ENCODE data around the gene LPP. TPM values are rescaled to one million over a fixed set of nuclear protein-coding genes. Genes with fewer than 3 reads are reported as not detected.

LPP gene
- total and polyA plus RNA-seq, 5 donors: 14.5 to 205 (median 159) TPM

DNA sequence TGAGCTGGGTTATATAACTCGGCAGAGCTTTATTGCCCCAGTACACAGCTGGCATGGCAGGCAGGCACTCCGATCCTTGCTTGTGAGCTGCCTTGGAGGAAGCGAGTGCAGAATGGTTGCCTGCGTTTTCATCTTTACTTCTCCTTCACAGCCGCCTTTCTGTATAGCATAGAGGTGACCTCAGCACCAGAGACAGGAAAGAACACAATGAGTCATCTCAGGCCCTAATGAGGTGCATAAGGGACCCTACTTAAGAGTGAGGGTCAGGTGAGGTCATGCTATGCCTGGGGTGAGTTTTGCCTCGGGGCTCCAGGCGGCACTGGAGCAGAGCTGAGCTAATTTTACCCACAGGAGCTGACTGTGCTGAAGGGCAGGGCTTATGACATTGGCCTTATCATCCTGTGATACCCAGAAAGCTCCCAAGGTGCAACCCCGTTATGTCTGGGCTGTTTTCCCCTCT lies 43.5 kb downstream of the LPP start:
- Histone ChIP-seq H3K27ac (ENCODE audit: low read length) (peak overlapping the region; percentile 87), H3K27me3 (ENCODE audit: control insufficient read depth, insufficient read depth) (no peaks in the 10 kb centered on the region), H3K9me3 (ENCODE audit: control insufficient read depth, low read length) (no peaks in the 10 kb centered on the region), H3K4me3 (ENCODE audit: low read length) (no peak overlapping the region), H3K4me1 (ENCODE audit: control insufficient read depth, insufficient read depth, low read length) (peaks cover 18% of the 10 kb centered on the region)
- no peak for DNase-seq
- intact Hi-C loops (cut with DNase I): no loop called here
- ATAC-seq: peak; percentile 77 to 88
- WGBS: 60% methylated on average over 8 of the region's 8 CpGs

DNA sequence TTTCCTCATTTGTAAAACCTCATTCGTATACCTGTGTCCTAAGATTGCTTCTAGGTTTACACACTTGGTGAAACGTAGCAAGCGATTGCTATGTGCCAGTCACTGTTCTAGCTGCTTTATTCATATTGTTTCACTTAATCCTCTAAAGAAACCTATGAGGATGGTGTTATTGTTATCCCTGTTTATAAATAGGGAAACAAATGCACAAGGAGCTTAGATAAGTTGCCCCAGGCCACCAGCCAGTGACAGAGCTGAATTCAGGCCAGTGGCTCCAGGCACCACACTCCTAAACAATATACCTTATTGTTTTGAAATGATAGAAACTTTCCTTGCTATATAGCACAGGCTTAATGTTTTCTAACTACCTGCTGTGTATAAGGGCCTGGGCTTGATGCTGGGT lies 44.0 kb downstream of the LPP start:
- H3K27ac ChIP-seq (ENCODE audit: low read length): peak overlapping the region; percentile 87
- intact Hi-C loops (cut with DNase I): no loop called here
- H3K27me3 ChIP-seq (ENCODE audit: control insufficient read depth, insufficient read depth): no peaks in the 10 kb centered on the region
- no peak for DNase-seq
- no peak for ATAC-seq
- H3K9me3 ChIP-seq (ENCODE audit: control insufficient read depth, low read length): no peaks in the 10 kb centered on the region
- peaks cover 19% of the 10 kb centered on the region for H3K4me1 ChIP-seq (ENCODE audit: control insufficient read depth, insufficient read depth, low read length)
- WGBS: 84% methylated on average over 3 of the region's 3 CpGs
- H3K4me3 ChIP-seq (ENCODE audit: low read length): no peak overlapping the region

DNA sequence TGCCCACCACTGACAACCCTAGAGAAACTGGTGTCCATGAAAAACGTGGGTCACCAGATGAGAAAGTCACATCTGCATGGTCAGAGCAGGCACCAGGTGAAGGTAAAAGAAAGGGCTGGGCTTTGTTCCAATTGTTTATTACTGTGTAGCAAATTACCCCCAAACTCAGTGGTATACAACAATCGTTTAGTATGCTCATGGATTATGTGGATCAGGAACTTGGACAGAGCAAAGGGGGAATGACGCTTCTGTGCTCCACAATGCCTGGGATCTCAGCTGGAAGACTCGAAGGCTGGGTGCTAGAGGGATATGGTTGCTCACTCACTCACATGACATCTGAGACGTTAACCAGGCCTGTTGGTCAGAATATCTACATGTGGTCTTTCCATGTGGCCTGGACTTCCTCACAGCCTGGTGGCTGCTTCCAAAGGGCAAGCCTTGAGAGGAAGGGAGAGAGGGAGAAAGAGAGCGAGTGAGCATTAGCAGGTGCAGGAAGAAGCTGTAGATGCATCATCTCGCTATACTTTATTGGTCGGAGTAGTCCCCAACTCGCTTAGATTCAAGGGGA lies 44.9 kb downstream of the LPP start:
- WGBS: 88% methylated on average over 9 of the region's 9 CpGs
- Histone ChIP-seq H3K27me3 (ENCODE audit: control insufficient read depth, insufficient read depth) (no peaks in the 10 kb centered on the region), H3K9me3 (ENCODE audit: control insufficient read depth, low read length) (no peaks in the 10 kb centered on the region), H3K4me1 (ENCODE audit: control insufficient read depth, insufficient read depth, low read length) (peaks cover 19% of the 10 kb centered on the region), H3K4me3 (ENCODE audit: low read length) (no peak overlapping the region), H3K27ac (ENCODE audit: low read length) (peak overlapping the region; percentile 42)
- intact Hi-C loops (cut with DNase I): no loop called here
- no peak for DNase-seq
- no peak for ATAC-seq

DNA sequence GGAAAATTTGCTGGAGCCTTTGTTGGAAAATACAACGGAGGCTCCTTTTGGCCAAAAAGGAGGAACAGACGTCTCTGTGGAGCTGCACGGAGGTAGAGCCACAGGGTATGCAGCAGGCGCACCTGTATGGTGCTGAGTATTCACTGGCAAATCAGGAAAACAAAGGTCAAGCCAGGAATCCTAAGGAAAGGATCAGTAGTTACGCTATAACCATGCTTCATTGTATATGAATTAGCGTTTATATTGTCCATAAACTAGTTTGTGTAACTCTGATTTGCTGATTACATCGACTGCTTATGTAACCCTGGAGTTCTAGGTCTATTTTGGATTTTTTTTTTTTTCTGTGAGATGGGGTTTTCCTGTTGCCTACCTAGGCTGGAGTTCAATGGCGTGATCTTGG lies 45.4 kb downstream of the LPP start:
- Histone ChIP-seq H3K4me1 (ENCODE audit: control insufficient read depth, insufficient read depth, low read length) (peaks cover 23% of the 10 kb centered on the region), H3K27me3 (ENCODE audit: control insufficient read depth, insufficient read depth) (no peaks in the 10 kb centered on the region), H3K9me3 (ENCODE audit: control insufficient read depth, low read length) (no peaks in the 10 kb centered on the region), H3K27ac (ENCODE audit: low read length) (peak overlapping the region; percentile 42), H3K4me3 (ENCODE audit: low read length) (no peak overlapping the region)
- ATAC-seq (no peak), DNase-seq (no peak)
- WGBS: 94% methylated on average over 8 of the region's 8 CpGs
- intact Hi-C loops (cut with DNase I): no loop called here

DNA sequence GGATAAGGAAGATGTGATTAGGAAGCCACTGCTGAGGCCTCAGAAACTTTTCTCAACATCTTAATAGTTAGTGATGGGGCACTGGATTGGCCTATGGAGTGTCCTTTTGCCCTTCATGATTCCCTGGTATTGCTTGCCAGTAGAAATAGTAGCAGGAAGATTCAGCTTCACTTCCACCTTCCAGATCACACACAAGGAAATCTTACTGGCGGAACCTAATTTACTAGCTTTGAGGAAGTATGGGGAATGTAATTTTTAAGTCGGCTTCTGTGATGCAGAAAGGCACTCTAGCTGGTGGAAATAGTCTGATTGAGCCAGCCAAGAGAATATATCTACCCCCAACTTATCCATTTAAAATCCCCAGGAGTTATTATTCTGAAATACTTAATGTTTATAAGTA lies 46.5 kb downstream of the LPP start:
- H3K27ac ChIP-seq (ENCODE audit: low read length): peak overlapping the region; percentile 23
- DNase-seq: no peak
- no peak overlapping the region for H3K4me3 ChIP-seq (ENCODE audit: low read length)
- ATAC-seq: no peak
- 71% methylated on average over 2 of the region's 2 CpGs for WGBS
- H3K9me3 ChIP-seq (ENCODE audit: control insufficient read depth, low read length): no peaks in the 10 kb centered on the region
- no peaks in the 10 kb centered on the region for H3K27me3 ChIP-seq (ENCODE audit: control insufficient read depth, insufficient read depth)
- peaks cover 23% of the 10 kb centered on the region for H3K4me1 ChIP-seq (ENCODE audit: control insufficient read depth, insufficient read depth, low read length)
- intact Hi-C loops (cut with DNase I): no loop called here

DNA sequence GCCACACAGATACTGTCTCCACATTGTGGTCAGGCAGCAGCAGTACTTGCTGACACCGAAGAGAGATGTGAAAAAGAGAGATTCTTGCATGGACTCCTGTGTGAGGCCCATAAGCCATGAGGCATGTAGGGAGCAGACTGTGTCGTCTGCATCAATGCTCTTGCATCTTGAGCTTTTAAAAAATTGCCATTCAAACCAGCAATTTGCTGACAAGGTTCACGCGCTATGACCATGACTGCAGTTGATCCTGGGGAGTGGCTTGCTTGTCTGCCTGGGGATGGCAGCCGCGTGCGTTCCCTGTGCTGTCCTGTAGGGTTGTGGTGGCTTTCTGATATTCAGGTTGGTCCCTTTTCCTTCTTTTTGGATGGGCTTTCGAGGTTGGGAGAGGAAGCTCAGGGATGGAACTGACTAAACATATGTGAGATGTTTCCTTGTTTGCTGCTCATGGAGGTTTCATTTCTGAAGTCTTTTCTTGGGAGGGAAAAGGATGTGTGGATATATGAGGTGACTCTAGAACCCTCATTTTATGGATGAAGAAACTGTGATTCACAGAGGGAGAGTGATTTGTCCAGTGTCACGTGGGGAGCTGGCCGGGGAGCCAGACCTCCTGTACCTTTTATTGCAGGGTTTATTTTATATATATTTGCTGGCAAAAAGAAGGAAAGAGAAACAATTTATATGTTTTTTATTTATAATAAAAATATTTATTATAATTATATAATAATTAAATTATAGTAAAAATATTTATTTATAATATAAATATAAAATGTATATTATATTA lies 48.6 kb downstream of the LPP start:
- H3K27ac ChIP-seq (ENCODE audit: low read length): peak overlapping the region; percentile 9
- intact Hi-C loops (cut with DNase I): no loop called here
- no peak for ATAC-seq
- WGBS: 90% methylated on average over 10 of the region's 10 CpGs
- DNase-seq: no peak
- peaks cover 17% of the 10 kb centered on the region for H3K4me1 ChIP-seq (ENCODE audit: control insufficient read depth, insufficient read depth, low read length)
- no peaks in the 10 kb centered on the region for H3K27me3 ChIP-seq (ENCODE audit: control insufficient read depth, insufficient read depth)
- no peaks in the 10 kb centered on the region for H3K9me3 ChIP-seq (ENCODE audit: control insufficient read depth, low read length)
- no peak overlapping the region for H3K4me3 ChIP-seq (ENCODE audit: low read length)

DNA sequence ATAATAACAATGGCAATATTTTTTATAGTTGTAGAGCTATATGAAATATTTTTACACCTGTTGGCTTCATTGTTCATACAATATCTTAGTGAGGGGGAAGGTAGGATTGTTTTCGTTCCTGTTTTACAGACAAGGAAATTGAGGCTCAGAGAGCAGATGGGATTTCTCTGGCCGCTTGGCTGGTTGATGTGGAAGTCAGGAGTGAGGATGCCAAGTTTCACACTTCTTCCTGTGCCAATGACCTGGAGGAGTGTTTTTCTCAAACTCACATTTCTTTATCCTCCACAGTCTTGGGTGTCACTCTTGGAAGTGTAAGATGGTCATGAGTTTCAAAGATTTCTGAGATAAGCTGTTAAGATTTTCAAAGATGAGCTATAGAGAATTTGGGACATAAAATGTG lies 50.6 kb downstream of the LPP start:
- DNase-seq (no peak), ATAC-seq (no peak)
- Histone ChIP-seq H3K9me3 (ENCODE audit: control insufficient read depth, low read length) (no peaks in the 10 kb centered on the region), H3K4me3 (ENCODE audit: low read length) (no peak overlapping the region), H3K27me3 (ENCODE audit: control insufficient read depth, insufficient read depth) (no peaks in the 10 kb centered on the region), H3K27ac (ENCODE audit: low read length) (no peak overlapping the region), H3K4me1 (ENCODE audit: control insufficient read depth, insufficient read depth, low read length) (peaks cover 14% of the 10 kb centered on the region)
- intact Hi-C loops (cut with DNase I): no loop called here
- 39% methylated on average over 2 of the region's 2 CpGs for WGBS

DNA sequence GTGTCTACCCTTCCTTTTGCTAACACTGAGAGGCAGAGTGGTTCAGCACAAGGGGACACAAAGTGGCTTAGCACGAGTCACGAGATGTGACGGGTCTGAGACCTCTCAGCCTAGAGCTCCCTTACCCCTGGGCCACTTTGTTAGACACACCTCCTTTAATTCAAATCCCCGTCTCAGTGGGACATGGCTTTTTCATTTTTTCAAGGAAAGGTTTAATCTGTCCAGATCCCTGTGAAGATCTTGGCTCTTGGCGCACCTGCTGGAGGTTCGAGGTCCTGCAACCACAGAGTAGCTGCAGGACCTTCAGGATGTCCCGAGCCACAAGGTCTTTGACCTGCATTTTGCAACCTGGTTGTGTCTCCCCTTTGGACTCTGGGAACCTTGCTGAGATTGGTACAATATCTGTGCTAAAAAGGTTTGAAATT lies 52.0 kb downstream of the LPP start:
- Histone ChIP-seq H3K27ac (ENCODE audit: low read length) (peak overlapping the region; percentile 48), H3K9me3 (ENCODE audit: control insufficient read depth, low read length) (no peaks in the 10 kb centered on the region), H3K4me1 (ENCODE audit: control insufficient read depth, insufficient read depth, low read length) (peaks cover 12% of the 10 kb centered on the region), H3K4me3 (ENCODE audit: low read length) (no peak overlapping the region), H3K27me3 (ENCODE audit: control insufficient read depth, insufficient read depth) (no peaks in the 10 kb centered on the region)
- ATAC-seq (no peak), DNase-seq (no peak)
- WGBS: 91% methylated on average over 7 of the region's 7 CpGs
- intact Hi-C loops (cut with DNase I): no loop called here

DNA sequence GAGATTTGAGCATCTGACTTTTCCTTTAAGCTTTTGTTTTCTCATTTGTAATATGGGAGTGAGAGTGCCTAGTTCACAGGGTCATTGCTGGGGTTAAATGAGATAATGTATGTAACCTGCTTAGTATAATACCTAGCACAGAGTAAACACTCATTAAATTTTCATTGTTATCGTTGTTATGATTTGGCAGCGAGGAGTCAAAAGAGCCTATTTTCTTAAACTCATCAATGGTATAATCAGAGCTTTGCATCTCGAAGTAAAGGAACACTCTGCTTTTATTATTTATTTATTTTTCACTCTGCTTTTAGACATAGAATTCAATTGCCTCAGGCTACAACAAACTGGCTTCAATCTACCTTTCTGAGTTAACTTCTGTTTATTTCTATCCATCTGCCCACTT lies 52.8 kb downstream of the LPP start:
- ATAC-seq (no peak), DNase-seq (no peak)
- Histone ChIP-seq H3K27ac (ENCODE audit: low read length) (no peak overlapping the region), H3K9me3 (ENCODE audit: control insufficient read depth, low read length) (no peaks in the 10 kb centered on the region), H3K27me3 (ENCODE audit: control insufficient read depth, insufficient read depth) (no peaks in the 10 kb centered on the region), H3K4me3 (ENCODE audit: low read length) (no peak overlapping the region), H3K4me1 (ENCODE audit: control insufficient read depth, insufficient read depth, low read length) (peaks cover 10% of the 10 kb centered on the region)
- intact Hi-C loops (cut with DNase I): no loop called here
- WGBS: 91% methylated on average over 3 of the region's 3 CpGs

DNA sequence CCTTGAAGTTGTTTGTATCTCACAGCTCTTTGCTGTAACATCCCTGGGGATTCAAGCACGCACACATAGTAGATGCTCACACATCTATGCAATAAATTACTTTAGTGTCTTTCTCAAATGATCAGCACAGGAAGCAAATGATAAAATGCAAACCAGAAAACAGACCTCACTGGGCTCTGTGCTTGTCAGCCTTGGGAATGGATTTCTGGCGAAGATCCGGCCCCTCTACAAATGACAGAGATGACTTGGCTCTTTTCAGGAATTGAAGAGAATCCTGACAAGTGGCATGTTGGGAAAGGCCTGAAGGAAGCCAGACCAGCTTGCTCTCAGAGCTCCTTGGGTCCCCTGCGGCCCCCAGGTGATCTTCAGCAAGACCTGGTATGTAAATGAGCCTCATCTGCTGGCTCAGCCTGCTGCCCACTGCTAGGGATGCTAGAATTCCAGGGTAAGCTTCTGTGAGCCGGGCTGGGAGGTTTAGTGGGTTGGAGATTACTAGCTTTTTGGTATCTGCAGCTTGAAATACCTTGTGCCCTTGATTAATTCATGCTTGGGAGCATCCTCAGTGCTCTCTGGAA lies 54.1 kb downstream of the LPP start:
- intact Hi-C loops (cut with DNase I): no loop called here
- no peak for ATAC-seq
- peak overlapping the region; percentile 68 for H3K27ac ChIP-seq (ENCODE audit: low read length)
- no peak for DNase-seq
- peaks cover 8% of the 10 kb centered on the region for H3K4me1 ChIP-seq (ENCODE audit: control insufficient read depth, insufficient read depth, low read length)
- 62% methylated on average over 5 of the region's 5 CpGs for WGBS
- H3K27me3 ChIP-seq (ENCODE audit: control insufficient read depth, insufficient read depth): no peaks in the 10 kb centered on the region
- no peaks in the 10 kb centered on the region for H3K9me3 ChIP-seq (ENCODE audit: control insufficient read depth, low read length)
- H3K4me3 ChIP-seq (ENCODE audit: low read length): no peak overlapping the region

DNA sequence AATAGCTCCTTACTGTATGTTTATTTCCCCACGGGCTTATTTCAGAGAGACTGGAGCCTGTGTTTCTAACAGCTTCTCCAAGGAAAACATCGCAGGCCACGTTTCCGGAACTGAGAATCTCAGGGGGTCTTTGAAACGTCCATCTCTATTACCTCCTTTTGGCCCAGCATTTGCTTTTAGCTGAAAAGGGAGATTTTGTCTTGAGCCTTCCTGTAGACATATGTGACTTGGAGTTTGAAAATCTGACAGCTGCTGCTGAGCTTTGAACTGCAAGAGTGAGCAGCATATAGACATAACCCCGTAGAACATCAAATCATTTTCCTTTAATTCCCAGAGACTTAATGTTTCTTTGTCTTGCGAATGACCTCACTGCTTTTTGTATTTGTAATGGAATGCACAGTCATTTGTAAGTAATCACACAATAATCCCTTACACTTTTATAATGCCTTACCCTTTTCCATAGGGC lies 54.6 kb downstream of the LPP start:
- DNase-seq (no peak), ATAC-seq (no peak)

More for the DNA sequence above, 54.6 kb downstream of the LPP start:
- Histone ChIP-seq H3K9me3 (ENCODE audit: control insufficient read depth, low read length) (no peaks in the 10 kb centered on the region), H3K4me1 (ENCODE audit: control insufficient read depth, insufficient read depth, low read length) (peaks cover 8% of the 10 kb centered on the region), H3K4me3 (ENCODE audit: low read length) (no peak overlapping the region), H3K27me3 (ENCODE audit: control insufficient read depth, insufficient read depth) (no peaks in the 10 kb centered on the region), H3K27ac (ENCODE audit: low read length) (no peak overlapping the region)
- intact Hi-C loops (cut with DNase I): no loop called here
- 52% methylated on average over 7 of the region's 7 CpGs for WGBS
